HTR-8/SVneo (cell line): Measurements from ENCODE around the gene MEA1.
A peak's percentile ranks its signal among the peaks of the same experiment; 100 is the strongest.
"Not testable (repeated sequence)": the region's sequence is repeated elsewhere in the genome, so short reads cannot be mapped to it uniquely, and the experiment has no call there.

Source experiments
- DNase-seq: peaks from one replicate; pipeline ENCODE4 v3.0.0; 2011; ENCODE audit warnings: low spot score, mixed read lengths; ENCODE audit not compliant: insufficient read length
- FAIRE-seq: peaks from 2 replicates; lab custom pipeline; 2011; peaks lifted over from hg19 to GRCh38; lab: Jason Lieb, UNC

Gene MEA1

GRCh38 chr6:43013843-43014433 is at the start of gene MEA1, which contains the start of gene KLHDC3:
MEA1 (minus strand) TSS chr6:43013946; CDS start chr6:43013813, 133 bp downstream.
KLHDC3 (plus strand) TSS chr6:43014249; CDS start chr6:43017193, 2,944 bp downstream.
- FAIRE-seq, result peak; percentile 96

GRCh38 chr6:43062818-43063217 is 49.1 kb upstream of the MEA1 start:
- FAIRE-seq (no peak), DNase-seq (no peak)

More at GRCh38 chr6:43013843-43014433, at the start of gene MEA1, which contains the start of gene KLHDC3:
- DNase-seq, result peak; percentile 100

- DNase-seq, result no peak
- FAIRE-seq, result no peak
These were observed 48.1 kb upstream of the MEA1 start for GRCh38 chr6:43061861-43062260.

GRCh38 chr6:43060755-43061633 is 47.2 kb upstream of the MEA1 start:
- FAIRE-seq (no peak), DNase-seq (no peak)

- peak; percentile 33 for DNase-seq
- no peak for FAIRE-seq
These were observed 46.4 kb upstream of the MEA1 start for GRCh38 chr6:43060034-43060754.

DNA sequence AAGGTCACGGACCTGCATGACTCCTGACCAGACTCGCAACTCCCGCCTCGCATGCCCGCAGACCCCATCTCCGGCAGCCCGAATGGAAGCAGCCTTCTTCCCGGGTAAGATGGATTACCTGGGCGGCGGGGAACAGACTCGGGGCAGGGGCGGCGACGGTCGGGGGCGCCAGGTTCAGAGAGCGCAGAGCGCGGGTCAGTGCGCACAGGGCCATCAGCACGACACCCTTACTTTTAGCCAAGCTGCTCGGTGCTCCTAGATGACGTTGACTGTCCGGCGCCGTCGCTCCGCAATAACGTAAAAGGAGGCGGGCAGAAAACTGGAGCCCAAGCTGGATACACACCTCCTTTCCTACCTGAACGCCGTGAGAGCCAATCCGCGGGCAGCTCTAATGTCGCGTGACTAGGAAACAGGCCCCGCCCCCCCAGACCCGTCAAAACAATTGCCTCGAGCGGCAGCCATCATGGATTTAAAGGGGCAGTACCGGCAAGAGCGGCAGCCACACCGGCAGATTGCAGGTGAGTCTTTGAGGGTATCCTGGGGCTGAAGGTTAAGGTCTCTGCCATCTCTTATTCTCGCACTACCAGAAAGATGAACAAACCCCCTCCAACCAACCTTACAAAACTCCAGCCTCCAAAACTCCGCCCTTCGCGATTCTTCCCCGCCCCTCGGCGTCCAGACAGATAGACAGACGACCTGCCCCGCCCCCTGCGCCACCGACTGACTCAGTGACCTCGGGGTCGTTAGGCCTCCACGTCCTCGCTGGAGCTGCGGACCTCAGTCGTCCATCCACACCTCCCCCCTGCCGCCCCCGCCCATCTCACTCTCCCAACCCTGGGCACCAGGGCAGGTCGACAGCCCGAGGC is 45.7 kb upstream of the MEA1 start, which contains the start of the genes KLC4 and MRPL2:
Gene KLC4, plus strand, starts transcription at position 464 of the 866 bp plus-strand sequence. CDS start 1,705 bp downstream, outside the sequence.
Gene MRPL2, minus strand, starts transcription at position 267 of the 866 bp plus-strand sequence. Its CDS starts 53 bp downstream, at position 214.
- DNase-seq (peak; percentile 100), FAIRE-seq (peak; percentile 86)

- DNase-seq (no peak), FAIRE-seq (no peak)
These were observed 44.8 kb upstream of the MEA1 start for GRCh38 chr6:43058531-43058930.

GRCh38 chr6:43055966-43056365 is 42.2 kb upstream of the MEA1 start:
- DNase-seq (no peak), FAIRE-seq (no peak)

- DNase-seq, result no peak
- FAIRE-seq, result no peak
These were observed 40.6 kb upstream of the MEA1 start for GRCh38 chr6:43054206-43054943.

DNA sequence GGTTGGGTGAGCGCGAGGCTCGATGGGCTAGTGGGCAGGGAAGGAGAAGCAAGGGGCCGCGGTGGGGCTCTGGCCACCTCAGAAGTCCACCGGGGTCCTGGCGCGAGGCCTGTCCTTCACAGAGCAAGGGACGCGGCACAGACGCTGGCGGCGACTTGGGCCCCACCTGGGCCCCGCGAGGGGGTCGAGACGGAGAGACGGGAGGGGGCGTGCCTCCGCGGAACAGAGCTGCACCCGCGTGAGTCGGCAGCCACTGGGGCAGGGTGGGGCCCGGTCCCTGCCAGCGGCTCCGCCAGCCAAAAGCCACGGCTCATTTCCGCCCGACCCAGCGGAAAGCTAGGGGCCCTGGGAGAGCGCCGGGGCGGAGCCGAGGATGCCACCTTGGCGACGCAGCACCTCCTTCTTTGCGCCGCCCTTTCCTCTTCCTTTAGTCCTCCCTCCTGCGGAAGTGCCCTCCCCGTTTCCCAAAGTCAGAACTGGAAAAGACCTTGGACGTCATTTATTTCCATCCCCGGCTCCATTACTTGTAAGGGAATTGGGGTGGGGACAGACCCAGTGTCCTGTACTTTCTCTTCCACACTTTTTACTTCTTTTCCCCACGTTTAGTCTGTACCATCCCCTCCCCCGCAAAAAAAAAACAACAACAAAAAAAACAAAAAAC is 39.9 kb upstream of the MEA1 start, which contains the start of gene CUL7:
Gene CUL7, minus strand, starts transcription at position 307 of the 661 bp plus-strand sequence. CDS start 1,063 bp downstream, outside the sequence.
- FAIRE-seq, result no peak
- DNase-seq, result peak; percentile 98

GRCh38 chr6:43052842-43053544 is 39.2 kb upstream of the MEA1 start:
- DNase-seq (peak; percentile 35), FAIRE-seq (no peak)

- no peak for FAIRE-seq
- no peak for DNase-seq
These were observed 38.6 kb upstream of the MEA1 start for GRCh38 chr6:43052225-43052841.

DNA sequence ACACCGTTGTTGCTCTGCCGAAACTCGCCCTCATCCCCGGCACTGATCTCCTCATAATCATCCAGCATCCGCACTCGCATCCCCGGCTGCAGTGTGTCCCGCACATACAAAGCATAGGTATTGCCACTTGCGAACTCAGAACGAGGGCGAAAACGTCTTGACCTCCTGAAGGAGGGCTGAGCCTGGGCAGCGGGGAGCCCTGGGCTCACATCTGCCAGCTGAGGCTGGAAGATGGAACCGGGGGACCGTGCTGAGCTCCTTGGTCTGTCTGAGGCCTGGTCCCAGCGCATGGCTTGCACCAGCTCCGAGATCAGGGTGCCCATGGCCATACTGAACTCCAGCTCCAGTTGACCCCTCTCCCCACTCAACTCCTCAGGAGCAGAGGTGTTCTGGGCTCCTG is 37.2 kb upstream of the MEA1 start:
- DNase-seq (no peak), FAIRE-seq (no peak)

GRCh38 chr6:43047998-43048397 is 34.3 kb upstream of the MEA1 start:
- no peak for FAIRE-seq
- DNase-seq, result no peak

GRCh38 chr6:43045371-43045930 is 31.7 kb upstream of the MEA1 start:
- no peak for DNase-seq
- FAIRE-seq, result peak; percentile 23

GRCh38 chr6:43043310-43043709 is 29.6 kb upstream of the MEA1 start:
- FAIRE-seq, result no peak

DNA sequence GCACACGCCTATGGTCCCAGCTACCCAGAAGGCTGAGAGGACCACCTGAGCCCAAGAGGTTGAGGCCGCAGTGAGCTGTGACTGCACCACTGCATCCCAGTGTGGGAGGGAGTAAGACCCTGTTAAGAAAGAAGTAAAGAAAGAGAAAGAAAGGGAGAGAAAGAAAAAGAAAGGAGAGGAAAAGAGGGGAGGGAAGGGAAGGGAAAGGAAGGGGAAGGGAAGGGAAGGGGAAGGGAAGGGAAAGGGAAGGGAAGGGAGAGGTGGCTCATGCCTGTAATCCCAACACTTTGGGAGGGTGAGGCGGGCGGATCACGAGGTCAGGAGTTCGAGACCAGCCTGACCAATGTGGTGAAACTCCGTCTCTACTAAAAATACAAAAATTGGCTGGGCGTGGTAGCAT is 27.7 kb upstream of the MEA1 start:
- not testable (repeated sequence) for FAIRE-seq, DNase-seq

More at GRCh38 chr6:43043310-43043709, 29.6 kb upstream of the MEA1 start:
- DNase-seq, result no peak
